ENCODE data around the gene ABLIM2.
A peak's percentile ranks its signal among the peaks of the same experiment; 100 is the strongest.

Gene ABLIM2

DNA sequence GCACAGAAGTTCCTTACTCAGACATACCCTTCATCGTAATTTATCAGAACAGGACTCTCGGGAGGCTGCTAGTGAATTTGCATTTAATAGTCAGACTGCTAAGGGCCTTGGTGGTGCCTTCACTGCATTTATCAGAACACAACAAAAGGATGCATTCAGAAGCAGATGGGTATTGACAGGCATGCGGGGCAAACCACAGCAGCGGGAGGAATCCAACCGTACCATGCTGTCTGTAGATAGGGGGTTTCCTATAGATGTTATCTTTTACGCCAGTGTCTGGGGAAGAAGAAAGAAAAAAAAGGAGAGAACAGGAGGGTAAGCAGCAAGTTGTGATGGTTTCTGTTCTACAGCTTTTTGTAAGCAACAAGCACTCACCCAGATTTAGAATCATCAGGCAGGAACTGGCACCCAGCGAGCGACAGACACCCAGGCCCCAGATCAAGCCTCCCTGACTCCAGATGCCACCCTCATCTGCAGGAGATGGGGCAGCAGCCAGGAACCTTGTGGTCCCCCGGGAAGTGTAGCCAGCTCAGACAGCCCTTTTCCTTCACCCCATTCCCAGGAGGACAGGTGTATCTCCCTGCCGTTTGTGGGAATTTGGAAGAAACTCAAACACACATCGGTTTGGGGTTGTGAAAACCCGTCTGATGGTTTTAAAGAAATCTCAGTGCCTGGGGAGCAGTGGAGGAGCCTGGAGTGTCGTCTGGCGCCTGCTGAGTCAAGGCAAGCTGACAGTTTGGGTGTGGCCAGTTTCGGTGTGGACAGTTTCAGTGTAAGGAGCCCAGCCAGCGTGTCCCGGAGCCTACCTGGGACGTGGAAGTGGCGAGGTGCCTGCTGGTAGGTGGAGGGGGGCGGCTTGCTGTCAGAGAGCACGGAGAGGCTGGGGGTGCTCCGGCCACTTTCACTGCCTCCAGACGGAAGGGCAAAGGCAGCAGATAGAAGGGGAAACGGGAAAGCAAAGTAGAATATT lies 138.9 kb downstream of the ABLIM2 start:
- no peak for DNase-seq

DNA sequence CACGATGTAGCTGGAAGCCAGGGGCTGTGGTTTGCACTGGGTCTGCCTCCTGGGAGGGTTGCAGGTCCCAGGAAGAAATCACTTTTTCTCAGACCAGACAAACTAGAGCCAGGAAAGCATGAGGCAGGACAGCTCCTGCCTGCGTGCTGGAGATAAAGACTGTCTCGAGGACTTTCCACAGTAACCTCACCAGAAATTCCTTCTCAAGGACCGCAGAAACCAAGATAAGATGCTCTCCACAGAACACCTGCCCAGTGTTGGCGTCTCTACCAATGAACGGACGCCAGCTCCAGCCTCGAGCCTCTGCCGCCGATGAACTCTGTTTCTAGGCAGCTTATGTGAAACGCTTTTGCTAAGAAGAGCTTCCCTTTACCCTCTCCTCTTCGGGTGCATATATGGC lies 142.1 kb downstream of the ABLIM2 start:
- no peak for DNase-seq

- no peak for DNase-seq
These were observed 143.1 kb downstream of the ABLIM2 start for GRCh38 chr4:8015512-8015911.

DNA sequence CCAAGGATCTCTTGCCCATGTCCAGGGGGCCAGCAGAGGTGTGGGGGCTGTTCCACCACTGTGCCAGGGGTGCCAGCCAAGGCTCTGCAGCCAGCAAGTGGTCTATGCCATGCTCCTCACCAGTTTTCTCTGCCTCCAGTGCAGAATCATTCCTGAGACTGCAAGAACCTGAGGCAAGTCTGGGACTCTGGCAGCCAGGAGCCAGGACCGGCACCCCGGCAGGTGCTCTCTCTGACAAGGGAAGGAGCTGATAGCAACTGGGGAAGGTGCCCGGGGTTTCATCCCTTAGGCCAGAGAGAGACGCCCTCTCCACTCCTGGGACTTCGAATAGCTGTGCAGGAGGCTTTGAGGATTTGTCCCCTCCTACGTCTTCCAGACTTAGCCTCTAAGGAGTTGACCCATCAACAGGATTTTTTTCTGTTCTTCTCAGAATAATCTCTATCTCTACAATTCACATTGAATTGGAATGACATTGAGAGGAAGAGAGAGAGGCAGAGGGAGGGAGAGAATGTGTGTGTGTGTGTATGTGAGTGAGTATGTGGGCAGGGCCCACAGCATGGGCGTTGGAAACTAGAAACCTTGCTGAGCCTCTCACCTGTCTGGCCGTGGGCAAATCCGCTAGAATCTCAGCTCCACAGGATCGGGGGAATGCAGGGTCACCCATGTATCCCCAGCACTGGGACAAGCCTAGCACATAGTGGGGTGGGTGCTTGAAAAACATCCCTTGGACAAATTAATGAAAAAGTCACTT lies 144.5 kb downstream of the ABLIM2 start:
- DNase-seq, result no peak

DNA sequence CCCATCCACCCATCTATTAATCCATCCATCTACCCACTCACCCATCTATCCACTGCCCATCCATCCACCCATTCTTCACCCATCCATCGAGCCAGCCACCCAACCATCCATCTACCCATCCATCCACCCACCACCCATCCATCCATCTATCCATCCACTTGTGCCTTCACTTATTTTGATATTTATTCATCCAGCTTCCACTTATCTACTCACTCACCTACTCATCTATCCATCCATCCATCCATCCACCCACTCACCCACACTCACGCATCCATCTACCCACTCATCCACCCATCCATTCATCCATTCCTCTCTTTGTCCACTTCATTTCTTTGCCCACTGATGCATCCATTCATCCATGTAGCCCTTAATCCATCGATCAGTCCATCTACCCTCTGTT lies 146.1 kb downstream of the ABLIM2 start:
- DNase-seq, result no peak

GRCh38 chr4:8010618-8011017 lies 148.0 kb downstream of the ABLIM2 start:
- peak; percentile 93 for DNase-seq

GRCh38 chr4:8009710-8010511 lies 148.7 kb downstream of the ABLIM2 start:
- no peak for DNase-seq

DNA sequence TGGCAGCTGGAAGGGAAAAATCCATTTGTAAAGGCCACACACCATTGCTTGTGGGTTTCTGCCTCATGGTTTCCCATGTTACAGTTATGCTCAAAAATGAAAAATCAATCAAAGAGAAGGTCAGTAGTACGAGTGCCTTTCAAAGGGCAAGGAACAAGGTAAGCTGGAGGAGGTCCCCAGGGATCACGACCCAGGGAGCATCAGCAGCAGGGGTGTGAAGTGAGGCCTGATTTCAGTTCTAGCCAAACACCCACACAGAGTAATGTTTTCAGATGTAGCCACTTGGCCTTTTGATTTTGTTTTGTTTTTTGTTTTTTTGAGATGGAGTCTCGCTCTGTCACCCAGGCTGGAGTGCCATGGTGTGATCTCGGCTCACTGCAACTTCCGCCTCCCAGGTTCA lies 149.5 kb downstream of the ABLIM2 start:
- DNase-seq, result no peak

GRCh38 chr4:8008391-8008790 lies 150.2 kb downstream of the ABLIM2 start:
- no peak for DNase-seq

DNA sequence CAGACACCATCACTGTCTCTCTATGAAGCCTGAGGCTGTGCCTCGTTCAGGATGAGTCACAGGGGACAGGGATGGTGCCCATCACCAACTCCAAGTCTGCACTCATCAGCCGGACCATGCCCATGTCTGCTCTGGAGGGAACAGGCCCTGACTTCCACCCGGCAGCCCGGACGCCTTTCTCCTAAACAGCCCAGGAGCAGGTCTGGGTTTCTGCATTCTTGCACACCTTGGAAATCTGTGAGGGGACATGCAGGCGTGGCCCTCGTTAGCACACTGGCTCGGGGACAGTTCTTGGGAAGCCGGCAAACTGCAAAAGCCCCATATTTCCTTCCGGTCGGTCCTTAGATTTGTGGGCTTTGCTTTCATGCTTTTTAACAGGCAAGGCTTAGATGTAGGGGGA lies 151.0 kb downstream of the ABLIM2 start:
- no peak for DNase-seq

GRCh38 chr4:8006471-8006870 lies 152.1 kb downstream of the ABLIM2 start:
- no peak for DNase-seq

DNA sequence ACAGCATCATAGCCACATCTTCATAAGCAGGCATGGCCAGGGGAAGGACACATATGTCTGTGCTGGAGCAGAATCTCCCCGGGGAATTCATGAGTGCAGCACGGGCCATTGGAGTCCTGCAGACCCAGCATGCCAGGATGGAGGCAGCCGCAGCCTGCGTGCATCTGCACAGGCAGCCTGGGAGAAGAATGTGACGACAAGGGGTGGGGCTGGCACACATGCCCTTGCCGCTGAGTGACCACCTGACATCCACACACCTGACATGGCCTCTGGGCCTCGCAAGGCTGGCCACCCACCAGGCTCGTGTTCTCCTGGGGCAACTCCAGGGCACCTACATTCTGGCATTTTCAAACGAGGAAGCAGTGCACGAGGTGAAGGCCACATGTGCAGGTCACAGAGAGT lies 152.8 kb downstream of the ABLIM2 start:
- DNase-seq, result no peak

- DNase-seq, result no peak
These were observed 153.4 kb downstream of the ABLIM2 start for GRCh38 chr4:8005033-8005808.

DNA sequence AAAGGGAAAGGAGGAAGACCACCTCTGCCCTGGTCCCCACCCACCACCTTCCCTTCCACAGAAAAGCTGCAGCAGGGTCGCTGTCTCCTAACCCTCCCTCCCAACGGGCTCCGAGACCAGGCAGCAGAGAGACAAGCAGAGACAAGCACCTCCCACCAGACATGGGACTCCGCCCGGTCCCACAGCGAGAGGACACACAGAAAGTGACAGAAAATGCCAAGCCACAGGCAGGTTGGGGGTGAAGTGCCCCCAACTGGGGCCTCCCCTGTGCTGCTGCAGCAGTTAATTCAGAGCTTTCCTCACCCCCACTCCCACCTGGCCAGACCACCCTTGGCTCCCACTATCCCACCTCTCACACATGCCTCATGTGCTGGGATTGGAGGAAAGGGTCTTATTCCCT lies 154.5 kb downstream of the ABLIM2 start:
- no peak for DNase-seq

DNA sequence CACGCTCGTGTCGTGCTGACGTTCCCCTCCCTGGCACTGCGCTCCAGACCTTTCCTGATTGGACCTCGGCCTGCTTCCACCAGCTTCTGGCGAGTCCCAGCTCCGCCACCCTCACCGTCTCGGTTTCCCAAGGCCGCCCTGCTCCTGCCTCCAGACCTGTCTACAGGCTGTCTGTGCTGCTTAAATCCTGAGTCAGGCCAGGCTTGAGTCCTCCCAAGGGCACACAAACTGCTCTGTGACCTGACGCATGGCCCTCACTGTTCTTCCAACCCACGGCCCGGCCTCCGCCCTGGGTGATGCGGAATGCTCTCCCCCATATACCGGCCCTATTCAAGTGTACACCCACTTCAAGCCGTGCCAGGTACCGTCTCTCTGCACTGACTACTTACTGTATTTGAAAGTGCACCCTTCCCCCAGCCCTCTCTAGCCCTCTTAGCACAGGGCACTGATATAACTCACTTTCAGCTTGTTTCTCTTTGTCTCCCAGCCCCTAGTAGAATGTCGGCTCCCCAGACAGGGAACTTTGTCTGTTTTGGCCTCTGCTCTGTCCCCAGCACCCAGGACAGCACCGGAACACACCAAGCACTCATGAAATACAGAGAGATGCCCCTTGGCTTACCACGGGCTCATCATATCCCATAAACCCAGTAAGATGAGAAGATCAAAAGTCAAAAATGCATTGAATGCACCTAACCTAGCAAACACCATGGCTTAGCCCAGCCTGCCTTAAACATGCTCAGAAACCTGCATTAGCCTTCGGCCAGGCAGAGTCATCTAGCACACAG lies 155.9 kb downstream of the ABLIM2 start:
- no peak for DNase-seq

DNA sequence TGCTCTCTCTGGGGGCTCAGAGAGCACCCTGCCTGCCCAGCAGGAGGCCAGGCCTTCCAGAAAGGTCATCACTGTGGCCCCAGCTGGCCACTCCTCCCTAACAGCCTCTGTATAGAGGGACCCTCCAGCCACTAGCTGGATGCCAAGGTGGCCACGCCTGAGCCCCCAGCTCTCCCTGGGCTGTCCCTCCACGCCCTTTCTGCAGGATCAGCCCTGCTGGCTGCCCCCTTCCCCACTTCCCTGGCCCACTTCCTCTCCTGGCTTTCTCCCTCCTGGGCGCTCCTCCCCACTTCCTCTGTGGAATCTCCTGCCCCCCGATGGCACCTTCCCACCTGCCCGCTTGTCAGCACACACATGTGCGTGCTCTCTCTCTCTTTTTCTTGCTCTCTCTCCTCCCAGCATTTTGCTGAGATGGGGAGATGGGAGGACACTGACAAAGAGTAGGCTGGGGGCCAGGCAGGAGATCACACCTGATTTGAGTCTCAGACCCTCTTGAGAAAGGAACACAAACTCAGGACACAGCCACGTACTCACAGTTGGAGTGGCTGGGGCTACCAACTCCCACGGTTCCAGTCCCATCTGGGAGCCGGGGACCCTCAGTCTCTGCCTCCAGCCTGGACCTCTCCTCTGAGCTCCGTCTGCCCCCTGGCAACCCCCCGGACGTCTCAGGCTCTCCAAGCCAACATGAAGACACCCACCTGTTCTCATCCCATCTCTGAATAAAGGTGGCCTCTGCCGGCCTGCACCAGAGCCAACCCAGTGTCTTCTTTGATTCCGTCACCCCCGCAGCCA lies 156.9 kb downstream of the ABLIM2 start:
- DNase-seq, result no peak

GRCh38 chr4:8000721-8001491 lies 157.7 kb downstream of the ABLIM2 start:
- DNase-seq, result no peak

GRCh38 chr4:8000247-8000646 lies 158.4 kb downstream of the ABLIM2 start:
- DNase-seq, result no peak

- DNase-seq, result no peak
These were observed 158.9 kb downstream of the ABLIM2 start for GRCh38 chr4:7999695-8000094.

- DNase-seq, result no peak
These were observed 159.3 kb downstream of the ABLIM2 start for GRCh38 chr4:7999279-7999678.
